GM19324 (cell line): Measurements from ENCODE around the gene GSAP.
A peak's percentile ranks its signal among the peaks of the same experiment; 100 is the strongest.
"Not testable (repeated sequence)": the region's sequence is repeated elsewhere in the genome, so short reads cannot be mapped to it uniquely, and the experiment has no call there.

Experiments used
- ATAC-seq: cut with Tn5 transposase; IDR thresholded peaks from one replicate; pipeline ENCODE4 v1.9.1; 2021; ENCODE audit warnings: mild to moderate bottlenecking, moderate library complexity; ENCODE audit not compliant: unreplicated experiment, low FRiP score

Gene GSAP

GRCh38 chr7:77415823-77416620, at the start of gene GSAP:
GSAP (minus strand) TSS chr7:77416349; CDS start chr7:77416321, 28 bp downstream.
- peak; percentile 81 for ATAC-seq

- no peak for ATAC-seq
These were observed 49.1 kb upstream of the GSAP start for GRCh38 chr7:77465256-77465655.

GRCh38 chr7:77464589-77464988, 48.4 kb upstream of the GSAP start:
- no peak for ATAC-seq

GRCh38 chr7:77463632-77464031, 47.5 kb upstream of the GSAP start:
- ATAC-seq, result not testable (repeated sequence)

- no peak for ATAC-seq
These were observed 45.7 kb upstream of the GSAP start for GRCh38 chr7:77461842-77462241.

GRCh38 chr7:77461246-77461645, 45.1 kb upstream of the GSAP start:
- ATAC-seq, result no peak

GRCh38 chr7:77460057-77460486, 43.9 kb upstream of the GSAP start:
- no peak for ATAC-seq

- no peak for ATAC-seq
These were observed 43.2 kb upstream of the GSAP start for GRCh38 chr7:77459311-77459726.

GRCh38 chr7:77458786-77459185, 42.6 kb upstream of the GSAP start:
- ATAC-seq, result no peak

GRCh38 chr7:77457779-77458178, 41.6 kb upstream of the GSAP start:
- ATAC-seq, result no peak

- ATAC-seq, result no peak
These were observed 40.5 kb upstream of the GSAP start for GRCh38 chr7:77456696-77457095.

GRCh38 chr7:77455321-77455720, 39.2 kb upstream of the GSAP start:
- no peak for ATAC-seq

GRCh38 chr7:77454802-77455201, 38.7 kb upstream of the GSAP start:
- no peak for ATAC-seq

- no peak for ATAC-seq
These were observed 37.4 kb upstream of the GSAP start for GRCh38 chr7:77453531-77453930.

GRCh38 chr7:77451950-77452349, 35.8 kb upstream of the GSAP start:
- not testable (repeated sequence) for ATAC-seq

GRCh38 chr7:77450613-77451012, 34.5 kb upstream of the GSAP start:
- no peak for ATAC-seq

GRCh38 chr7:77450054-77450453, 33.9 kb upstream of the GSAP start:
- no peak for ATAC-seq

GRCh38 chr7:77447616-77448015, 31.5 kb upstream of the GSAP start:
- no peak for ATAC-seq

- ATAC-seq, result no peak
These were observed 28.0 kb upstream of the GSAP start for GRCh38 chr7:77444123-77444522.

GRCh38 chr7:77443042-77443441, 26.9 kb upstream of the GSAP start:
- ATAC-seq, result no peak

GRCh38 chr7:77442636-77443035, 26.5 kb upstream of the GSAP start:
- no peak for ATAC-seq

GRCh38 chr7:77441046-77441445, 24.9 kb upstream of the GSAP start:
- ATAC-seq, result no peak
